Astrocyte of the cerebellum (primary cell): ENCODE results near the gene MRPL44.

Experiments
- DNase-seq: peaks from one replicate; pipeline ENCODE4 v3.0.0-alpha.2; 2011; ENCODE audit warnings: low read depth
- H3K4me3 ChIP-seq: 2 replicates; pipeline ENCODE4 v1.5.1; 2011; ENCODE audit warnings: mild to moderate bottlenecking, low read depth, low read length, moderate library complexity
- in situ Hi-C: cut with HindIII; loops from 2 replicates; pipeline ENCODE4 v1.10.0; 2017; ENCODE audit warnings: low sequenced_read_pairs
- TF ChIP-seq, protein P1 (sequence below): IDR thresholded peaks from 2 replicates; pipeline ENCODE4 v1.5.1; 2012; ENCODE audit warnings: low read length, low read depth, moderate library complexity, mild to moderate bottlenecking; ENCODE audit errors: missing control alignments

The MRPL44 gene

DNA sequence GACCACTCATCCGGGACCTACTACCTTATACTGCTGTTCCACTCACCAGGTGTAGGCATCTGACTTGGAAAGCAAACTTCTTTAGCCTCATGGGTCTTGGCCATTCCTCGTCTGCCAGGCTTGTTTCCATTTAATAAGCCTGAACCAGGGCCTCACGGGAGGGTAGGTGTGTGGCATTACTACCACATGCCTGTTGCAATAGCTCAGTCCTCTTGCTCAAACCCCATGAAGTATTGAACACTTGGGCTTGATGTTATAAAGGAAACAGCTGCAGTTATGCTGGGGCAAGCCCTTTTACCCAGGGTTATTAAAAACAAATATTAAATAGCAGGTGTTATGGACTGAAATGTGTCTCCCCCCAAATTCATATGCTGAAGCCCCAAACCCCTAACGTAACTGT is 21.2 kb downstream of the MRPL44 start:
- in situ Hi-C loops, result loop anchor here (25.0 kb wide), 1 partner anchor 309 kb away; no protein-coding TSS in a partner anchor
- no peak for DNase-seq
- TF ChIP-seq, protein P1, sequence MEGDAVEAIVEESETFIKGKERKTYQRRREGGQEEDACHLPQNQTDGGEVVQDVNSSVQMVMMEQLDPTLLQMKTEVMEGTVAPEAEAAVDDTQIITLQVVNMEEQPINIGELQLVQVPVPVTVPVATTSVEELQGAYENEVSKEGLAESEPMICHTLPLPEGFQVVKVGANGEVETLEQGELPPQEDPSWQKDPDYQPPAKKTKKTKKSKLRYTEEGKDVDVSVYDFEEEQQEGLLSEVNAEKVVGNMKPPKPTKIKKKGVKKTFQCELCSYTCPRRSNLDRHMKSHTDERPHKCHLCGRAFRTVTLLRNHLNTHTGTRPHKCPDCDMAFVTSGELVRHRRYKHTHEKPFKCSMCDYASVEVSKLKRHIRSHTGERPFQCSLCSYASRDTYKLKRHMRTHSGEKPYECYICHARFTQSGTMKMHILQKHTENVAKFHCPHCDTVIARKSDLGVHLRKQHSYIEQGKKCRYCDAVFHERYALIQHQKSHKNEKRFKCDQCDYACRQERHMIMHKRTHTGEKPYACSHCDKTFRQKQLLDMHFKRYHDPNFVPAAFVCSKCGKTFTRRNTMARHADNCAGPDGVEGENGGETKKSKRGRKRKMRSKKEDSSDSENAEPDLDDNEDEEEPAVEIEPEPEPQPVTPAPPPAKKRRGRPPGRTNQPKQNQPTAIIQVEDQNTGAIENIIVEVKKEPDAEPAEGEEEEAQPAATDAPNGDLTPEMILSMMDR, result no peak
- no peak overlapping the region for H3K4me3 ChIP-seq

DNA sequence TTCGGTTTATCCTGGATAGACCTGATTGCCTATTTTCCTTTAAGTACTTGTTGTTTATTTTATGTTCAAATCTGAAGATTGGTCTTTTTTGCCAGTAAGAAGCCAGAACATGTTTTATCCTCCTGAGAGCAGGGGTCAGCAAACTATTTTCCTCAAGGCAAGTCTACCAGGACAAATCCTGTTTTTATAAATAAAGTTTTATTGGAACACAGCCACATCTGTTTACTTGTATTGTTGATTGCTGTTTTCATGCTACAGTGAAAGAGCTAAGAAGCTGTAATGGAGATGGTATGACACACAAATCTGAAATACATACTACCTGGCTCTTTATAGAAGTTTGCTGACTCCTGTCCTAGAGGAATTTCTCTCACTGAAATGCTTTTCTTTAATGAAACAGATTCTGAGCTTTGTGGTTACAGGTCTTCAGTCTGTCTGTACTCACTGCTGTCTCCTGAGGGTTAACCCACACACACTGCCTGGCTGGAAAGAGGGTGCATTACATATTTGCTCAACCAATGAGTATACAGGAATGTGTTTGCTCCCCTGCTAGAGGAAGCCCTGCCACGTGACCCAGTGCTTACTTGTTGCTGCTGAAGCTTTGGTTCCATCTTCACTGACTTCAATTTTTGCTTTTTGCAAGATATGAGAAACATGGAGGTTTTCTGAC is 22.6 kb downstream of the MRPL44 start:
- H3K4me3 ChIP-seq, result no peak overlapping the region
- in situ Hi-C loops, result loop anchor here (25.0 kb wide), 1 partner anchor 307 kb away; no protein-coding TSS in a partner anchor
- DNase-seq, result peak; percentile 38
- TF ChIP-seq, protein P1, result no peak

DNA sequence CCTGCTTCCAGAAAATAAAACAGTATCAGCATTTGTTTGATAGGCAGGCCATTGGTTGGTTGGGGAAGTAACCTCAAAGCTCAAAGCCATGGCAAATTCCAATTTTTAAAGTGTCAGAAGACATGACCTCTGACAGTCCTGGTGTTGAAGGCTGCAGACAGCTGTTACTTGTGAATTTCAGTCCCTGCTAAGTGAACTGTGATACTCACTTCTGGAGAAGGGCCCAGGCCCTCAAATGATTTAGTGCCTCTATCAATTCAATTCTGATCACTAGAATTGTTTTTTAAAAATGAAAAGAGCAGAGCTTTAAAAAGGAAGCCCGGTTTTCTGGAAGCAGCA is 23.1 kb downstream of the MRPL44 start:
- TF ChIP-seq, protein P1, result no peak

DNA sequence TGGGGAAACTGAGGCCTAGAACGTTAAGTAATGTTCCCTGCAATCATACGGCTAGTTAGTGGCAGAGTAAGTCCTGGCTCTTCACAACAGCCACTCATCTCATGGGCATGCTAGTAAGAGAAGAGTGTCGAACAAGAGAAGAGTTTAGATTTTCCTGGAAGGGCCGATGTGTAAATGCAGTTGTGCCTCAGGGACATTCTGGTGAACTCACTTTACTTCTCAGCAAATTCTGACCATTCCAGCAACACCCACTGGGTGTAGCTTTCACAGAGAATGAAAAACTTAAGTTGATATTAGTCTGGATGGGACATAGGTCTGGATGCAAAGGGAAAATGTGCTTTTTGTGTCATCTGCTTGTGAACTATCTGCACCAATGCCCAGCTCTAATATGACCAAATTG is 23.5 kb downstream of the MRPL44 start:
- TF ChIP-seq, protein P1, result no peak
- DNase-seq, result no peak
- in situ Hi-C loops, result loop anchor here (25.0 kb wide), 1 partner anchor 306 kb away; no protein-coding TSS in a partner anchor
- H3K4me3 ChIP-seq, result no peak overlapping the region

More for the DNA sequence above, 23.1 kb downstream of the MRPL44 start:
- H3K4me3 ChIP-seq, result no peak overlapping the region
- DNase-seq, result no peak
- in situ Hi-C loops, result loop anchor here (25.0 kb wide), 1 partner anchor 307 kb away; no protein-coding TSS in a partner anchor

DNA sequence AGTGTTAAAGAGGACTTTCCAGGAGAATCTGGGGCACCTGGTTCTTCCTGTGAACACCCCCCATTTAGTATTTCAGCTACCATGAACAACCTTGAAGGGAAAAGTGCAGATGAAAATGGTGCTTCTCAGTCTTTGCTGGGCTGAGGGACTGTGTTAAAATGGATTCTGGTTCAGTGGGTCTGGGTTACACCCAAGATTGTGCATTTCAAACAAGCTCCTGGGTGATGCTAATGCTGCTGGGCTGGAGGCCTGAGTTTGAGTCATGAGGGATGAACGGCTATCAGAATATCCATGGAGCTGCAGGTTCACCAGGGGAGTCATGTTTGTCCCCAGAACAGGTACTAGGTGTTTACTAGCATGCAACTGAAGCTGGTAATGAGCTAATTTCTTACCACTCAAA is 24.0 kb downstream of the MRPL44 start:
- DNase-seq, result no peak
- H3K4me3 ChIP-seq, result no peak overlapping the region
- TF ChIP-seq, protein P1, result no peak
- in situ Hi-C loops, result loop anchor here (25.0 kb wide), 1 partner anchor 306 kb away; no protein-coding TSS in a partner anchor

DNA sequence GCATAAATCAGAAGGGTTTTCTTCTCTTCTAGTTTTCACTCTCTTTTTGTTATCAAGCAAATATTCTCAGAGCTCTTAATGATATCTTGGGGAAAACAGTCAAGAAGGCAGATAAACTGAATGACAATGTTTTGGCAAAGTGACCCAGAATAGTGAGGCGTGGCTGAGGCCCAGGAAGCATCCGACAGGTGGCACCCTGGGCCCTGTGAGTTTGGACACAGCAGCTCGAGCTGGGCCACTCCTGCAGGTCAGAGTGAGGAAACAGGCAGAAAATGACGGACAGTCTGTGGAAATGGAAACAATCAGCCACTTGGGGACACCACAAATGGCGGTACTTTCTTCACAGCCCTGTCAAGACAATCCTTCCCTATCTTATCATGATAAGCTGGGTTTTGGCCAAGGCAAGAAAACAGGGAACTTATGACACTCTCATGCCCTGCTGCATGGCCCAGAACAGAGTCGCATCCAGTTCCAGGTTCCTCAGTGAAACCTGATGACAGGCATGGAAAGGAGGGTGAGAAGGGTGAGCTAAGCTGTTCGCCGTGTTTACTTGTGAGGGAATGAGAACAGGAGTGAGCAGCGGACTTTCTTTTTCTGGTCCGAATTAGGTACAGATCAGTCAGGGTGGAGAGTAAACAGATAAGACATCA is 32.1 kb downstream of the MRPL44 start:
- H3K4me3 ChIP-seq, result no peak overlapping the region
- TF ChIP-seq, protein P1, result no peak
- in situ Hi-C loops, result loop anchor here (25.0 kb wide), 1 partner anchor 298 kb away; no protein-coding TSS in a partner anchor
- no peak for DNase-seq
